OCI-LY3 (cell line): ENCODE results near the gene BST1.

Experiments
- CTCF ChIP-seq: fragments of 200-600, 300-600 bp; sonication (generic); IDR thresholded peaks from 2 replicates; pipeline ENCODE4 v1.5.1; 2014; ENCODE audit warnings: antibody characterized with exemption, low read length, low read depth
- EZH2phosphoT487 ChIP-seq: fragments of 200-600 bp; shearing (Covaris generic); IDR thresholded peaks from 2 replicates; pipeline ENCODE4 v1.6.1; 2018; ENCODE audit warnings: antibody characterized with exemption, mixed run types, low read depth

- TF ChIP-seq CTCF: no peak
- TF ChIP-seq EZH2phosphoT487: no peak
These were observed 42.9 kb upstream of the BST1 start for GRCh38 chr4:15659768-15660570.
